COLO829 (cell line): Measurements from ENCODE around the gene INMT.

Experiments used
- DNase-seq: peaks from one replicate; pipeline ENCODE4 v3.0.0; 2012; ENCODE audit warnings: low spot score

Gene INMT

DNA sequence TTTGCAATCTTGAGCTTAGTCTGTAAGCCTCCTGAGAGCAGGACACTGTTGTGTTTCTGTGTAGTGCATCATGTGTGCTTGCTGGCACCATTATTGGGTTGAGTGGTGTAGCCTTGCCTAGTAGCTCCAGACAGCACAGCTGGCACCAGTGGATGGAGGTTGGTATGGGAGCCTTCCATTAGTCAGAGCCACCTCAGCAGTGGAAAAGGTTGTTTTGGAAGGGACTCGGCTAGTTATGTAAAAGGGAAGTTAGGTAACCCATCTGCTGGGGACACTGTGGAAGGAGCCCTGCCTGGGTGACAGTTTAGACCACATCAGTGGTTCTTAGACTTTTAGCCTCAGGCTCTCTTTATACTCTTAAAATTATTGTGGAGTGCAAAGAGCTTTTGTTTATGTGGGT lies 35.6 kb downstream of the INMT start:
- no peak for DNase-seq

DNA sequence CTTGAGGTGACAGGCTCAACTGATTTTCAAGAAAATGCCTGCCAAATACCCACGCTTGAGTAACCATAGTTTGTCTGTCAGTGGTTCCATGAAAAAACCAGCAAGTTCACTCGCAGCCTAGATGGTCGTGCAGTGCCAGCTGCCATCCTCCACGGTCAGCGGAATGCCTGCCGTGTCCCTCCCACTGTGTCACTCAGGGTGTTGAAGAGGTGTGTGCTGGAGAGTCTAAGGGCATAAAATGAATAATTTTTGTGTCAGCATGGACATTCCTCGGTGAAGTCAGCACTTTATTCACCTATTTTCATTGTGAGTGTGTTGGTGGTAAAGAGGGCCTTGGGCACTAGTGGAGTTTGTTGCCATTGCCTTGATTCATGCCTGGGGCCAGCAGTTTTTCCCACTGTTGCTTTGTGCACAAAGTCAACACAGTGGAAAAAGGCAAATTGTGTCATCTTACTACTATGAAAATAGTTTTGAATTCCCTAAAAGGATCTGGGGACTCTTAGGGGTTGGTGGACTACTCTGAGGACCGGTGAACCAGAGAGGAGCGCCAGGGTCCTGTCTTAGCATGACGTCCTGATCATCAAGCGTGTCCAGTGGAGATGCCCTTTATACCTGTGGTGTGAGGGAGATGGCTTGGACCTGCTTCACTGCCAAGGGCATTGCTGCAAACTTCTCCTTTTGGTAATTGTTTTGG lies 36.9 kb downstream of the INMT start:
- DNase-seq: no peak

DNA sequence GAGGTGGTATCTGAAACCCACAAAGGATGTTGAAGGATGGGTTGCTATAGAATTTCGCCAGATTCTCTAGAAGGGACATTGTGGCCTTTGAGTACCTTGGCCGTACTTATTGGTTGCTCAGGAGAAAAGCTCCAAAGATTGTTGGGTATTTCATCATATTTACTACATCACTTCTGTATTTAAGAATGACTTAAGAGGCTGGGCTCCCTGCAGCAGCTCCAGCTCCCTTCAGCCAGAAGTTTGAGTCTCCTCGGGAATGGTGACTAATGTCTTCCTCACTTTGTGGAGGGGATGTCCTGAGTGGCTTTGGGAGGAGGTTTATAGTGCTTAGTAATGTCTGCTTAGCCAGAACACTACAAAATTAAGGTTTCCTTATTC lies 37.4 kb downstream of the INMT start:
- DNase-seq: no peak

DNA sequence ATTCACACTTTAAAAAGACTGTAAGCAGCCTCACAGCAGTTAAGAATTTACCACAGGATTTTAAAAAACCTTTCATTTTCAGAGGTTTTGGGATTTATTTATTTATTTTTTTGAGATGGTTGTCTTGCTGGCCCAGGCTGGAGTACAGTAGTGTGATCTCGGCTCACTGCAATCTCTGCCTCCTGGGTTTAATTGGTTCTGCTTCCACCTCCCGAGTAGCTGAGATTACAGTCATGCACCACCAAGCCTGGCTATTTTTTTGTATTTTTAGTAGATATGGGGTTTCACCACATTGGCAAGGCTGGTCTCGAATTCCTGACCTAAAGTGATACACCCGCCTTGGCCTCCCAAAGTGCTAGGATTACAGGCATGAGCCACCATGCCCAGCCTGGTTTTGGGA lies 38.4 kb downstream of the INMT start:
- DNase-seq: no peak

DNA sequence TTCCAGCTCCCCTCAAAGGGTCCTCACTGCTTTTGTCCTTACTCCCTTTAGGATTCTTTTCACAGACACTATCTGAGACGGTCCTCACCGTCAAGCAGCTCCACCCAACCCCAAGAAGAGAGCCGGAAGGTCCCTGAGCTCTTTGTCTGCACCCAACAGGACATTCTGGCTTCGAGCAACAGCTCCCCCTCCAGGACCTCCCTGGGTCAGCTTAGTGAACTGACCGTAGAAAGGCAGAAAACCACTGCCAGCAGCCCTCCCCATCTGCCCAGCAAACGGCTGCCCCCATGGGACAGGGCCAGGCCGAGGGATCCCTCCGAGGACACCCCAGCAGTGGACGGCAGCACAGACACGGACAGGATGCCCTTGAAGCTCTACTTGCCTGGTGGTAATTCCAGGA lies 39.2 kb downstream of the INMT start:
- no peak for DNase-seq

DNA sequence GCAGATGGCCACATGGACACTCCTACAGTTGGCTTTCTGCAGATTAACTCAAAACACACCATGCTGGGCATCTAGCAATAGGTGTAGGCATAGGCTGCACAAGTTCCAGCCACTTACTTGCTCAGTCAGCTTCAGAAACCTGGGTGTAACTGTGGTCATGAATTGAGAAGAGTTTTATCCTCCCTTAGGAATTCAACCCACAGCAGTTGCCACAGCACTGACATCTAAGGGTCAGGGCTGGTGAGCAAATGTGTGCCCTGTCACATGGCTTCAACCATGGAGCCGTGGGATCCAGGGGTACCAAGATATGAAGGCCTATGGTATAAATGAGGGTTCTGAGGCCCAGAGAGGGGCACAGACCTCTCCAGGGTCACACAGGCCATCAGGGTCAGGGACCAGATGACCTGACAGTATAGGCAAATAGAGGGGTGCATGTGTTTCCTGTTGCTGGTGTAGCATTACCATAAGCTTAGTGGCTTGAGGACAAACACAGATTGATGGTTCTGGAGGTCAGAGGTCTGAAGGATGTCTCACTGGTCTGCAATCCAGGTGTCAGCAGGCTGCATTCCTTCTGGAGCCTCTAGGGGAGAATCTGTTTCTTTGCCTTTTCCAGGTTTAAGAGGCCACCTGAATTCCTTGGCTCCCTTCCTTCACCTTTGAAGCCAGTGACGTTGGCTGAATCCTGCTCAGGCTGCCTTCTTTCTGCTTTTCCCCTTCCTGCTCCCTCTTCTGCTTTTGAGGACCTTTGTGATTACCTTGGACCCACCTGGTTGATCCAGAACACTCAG lies 43.4 kb downstream of the INMT start:
- no peak for DNase-seq

DNA sequence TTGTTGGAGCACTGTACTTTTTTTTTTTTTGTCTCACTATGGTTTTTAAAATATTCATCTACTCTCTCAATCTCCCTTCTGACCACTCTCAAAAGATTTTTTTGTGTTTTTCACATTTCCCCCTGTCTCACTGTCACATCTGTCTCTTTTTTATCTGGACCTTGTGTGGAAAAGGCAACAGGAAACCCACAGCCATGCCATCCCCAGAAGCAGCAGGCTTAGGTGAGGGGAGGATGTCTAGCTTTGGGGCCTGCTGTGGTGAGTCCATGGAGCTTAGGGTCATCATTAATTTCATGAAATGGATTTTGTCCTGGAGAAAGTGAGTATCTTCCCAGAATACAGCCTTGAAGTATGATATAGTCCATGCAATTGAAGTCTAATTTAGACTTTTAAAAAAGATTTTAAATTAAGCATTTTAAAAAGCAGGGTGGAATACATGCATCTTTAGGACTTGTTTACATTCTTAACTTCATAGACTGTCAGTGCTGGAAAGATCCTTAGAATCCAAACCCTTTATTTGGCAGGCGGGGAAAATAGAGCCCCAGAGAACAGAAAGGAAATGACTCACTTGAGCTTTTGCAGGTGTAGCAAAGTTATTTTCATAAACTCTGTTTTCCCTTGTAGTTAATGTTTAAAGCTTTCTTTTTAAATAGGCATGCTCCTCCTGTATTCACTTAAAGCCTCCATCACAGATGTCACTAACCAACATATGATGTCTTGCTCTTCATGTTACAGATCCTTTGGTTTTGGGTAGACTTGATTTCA lies 44.4 kb downstream of the INMT start:
- DNase-seq: no peak

DNA sequence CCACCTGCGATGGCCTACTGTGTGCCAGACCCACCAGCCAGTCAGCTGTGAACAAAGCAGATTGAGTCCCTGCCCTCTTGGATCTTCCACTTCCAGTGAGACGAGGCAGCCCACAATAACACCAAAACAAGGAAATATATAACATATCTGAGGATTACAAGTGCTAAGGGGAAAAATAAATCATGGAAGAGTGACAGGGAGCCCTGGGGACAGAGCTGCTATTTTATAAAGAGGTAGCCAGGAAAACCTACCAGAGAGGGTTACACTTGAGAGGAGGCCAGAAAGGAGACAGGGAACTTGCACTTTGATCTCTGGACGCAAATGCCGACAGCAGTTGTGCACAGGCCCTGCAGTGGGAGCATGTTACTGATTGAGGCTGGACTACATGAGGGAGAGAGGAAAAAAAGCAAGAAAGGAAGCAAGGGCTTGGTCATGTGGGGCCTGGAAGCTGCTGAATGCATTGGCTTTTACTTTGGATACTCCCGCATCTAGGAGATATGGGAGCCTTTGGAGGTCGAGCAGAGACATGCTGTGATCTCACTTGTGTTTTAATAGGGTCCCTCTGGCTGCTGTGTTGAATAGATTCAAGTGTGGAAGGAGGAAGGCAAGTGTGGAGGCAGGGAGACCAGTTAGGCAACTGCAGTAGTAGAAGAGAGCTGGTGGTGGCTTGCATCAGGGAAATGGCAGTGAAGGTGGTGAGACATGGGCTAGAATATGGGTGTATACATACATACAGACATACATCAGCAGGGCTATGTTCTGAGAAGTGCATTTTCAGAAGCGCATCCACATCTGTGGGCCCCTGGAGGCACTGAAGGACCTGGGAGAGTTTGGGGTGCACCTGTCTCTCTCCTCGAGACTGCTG lies 45.5 kb downstream of the INMT start:
- no peak for DNase-seq

DNA sequence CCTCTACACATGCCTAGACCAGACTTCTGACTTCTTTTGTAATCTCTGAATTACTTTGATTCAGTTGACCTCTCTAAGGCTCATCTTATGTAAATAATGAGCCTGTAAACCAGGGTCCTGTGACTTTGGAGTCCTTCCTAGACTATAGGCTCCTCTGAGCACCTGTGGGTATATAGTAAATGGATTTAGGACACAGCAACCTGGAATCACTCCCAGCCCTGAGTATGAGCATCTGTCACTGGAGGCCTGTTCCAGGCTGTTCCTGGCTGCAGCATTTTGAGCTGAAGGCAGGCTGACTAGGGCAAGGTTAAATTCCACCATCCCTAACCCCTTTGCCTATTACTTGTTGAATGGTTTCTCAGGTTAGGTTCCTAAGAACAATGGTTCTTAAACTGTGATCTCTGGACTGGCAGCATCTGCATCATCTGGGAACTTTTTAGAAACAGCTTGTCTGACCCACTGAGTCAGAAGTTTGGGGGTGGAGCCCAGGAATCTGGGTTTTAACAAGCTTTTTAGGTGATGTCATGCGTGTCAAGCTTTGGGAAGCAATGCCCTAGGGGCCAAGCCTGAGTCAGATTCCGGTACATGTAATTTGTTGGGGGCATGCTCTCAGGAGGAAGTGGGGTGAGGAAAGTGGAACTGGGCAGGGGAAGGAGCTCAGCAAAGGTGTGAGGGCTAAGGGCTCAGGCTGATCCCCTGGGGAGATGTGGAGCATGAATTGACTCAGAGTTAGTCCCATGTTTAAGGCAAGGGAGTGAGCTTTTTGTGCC lies 47.5 kb downstream of the INMT start:
- DNase-seq: no peak

DNA sequence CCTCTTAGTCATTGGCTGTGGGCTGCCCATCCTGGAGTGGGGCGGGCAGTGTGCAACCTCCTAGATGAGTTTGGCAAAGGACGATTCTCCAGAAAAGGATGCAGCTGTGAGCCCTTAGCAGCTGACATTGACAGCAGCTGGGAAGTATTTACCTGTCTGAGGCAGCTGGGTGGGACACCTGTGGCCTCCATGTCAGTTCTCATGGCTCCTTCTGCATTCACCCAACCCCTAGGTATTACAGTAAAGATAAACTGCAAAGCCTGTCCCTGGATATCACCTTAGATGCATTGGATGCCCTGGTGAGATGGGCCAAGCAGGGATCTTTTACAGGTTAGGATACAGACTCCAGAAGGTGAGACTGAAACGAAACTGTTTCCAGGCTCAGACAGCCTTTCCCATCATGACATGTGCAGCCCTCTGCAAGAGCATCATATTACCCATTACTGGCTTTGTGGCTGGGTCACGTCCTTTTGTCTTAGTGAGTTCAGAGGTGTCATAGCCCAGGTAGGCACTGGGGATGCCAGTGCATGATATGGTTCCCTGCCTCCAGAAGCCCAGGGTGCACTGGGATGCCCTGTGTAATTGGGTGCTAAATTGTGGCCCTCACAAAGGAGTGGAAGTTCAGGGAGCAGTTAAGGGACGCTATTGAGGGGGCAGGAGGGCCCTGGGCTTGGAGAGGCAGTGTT lies 48.2 kb downstream of the INMT start:
- no peak for DNase-seq

DNA sequence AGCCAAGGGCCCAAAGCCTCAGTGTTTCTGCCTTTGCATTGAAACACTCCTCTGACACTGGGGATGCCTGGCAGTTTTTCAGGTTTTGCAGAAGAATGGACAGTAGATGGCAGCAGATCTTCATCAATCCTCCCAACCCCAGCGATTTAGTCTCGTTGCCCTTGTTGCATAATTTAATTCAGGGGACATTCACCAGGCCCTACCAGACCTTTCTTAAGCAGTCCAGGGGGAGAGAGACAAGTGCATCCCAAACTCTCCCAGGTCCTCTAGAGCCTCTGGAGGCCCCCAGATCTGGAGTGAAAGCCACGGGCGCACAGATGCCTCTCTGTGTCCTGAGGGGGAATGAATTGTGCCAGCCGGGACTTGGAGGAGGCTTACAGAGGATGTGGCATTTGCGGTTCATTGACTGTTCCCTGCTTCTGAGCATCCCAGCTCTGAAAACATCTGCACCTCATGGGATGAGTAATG lies 48.9 kb downstream of the INMT start:
- DNase-seq: peak; percentile 85

DNA sequence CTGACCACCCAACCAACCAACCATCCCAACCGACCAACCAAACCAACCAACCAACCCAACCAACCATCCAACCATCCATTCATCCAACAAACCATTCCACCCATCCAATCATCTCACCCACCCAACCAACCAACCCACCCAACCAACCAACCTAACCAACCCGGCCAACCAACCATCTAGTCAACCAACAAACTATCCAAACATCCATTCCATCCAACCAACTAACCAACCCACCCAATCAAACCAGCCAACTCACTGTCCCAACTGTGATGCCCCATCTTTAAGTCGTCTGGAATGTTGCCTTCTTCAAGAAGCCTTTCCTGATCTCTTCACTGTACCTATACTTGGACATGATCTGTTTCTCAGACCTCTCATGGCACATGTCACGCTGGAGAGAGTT lies 50.9 kb downstream of the INMT start:
- DNase-seq: no peak

DNA sequence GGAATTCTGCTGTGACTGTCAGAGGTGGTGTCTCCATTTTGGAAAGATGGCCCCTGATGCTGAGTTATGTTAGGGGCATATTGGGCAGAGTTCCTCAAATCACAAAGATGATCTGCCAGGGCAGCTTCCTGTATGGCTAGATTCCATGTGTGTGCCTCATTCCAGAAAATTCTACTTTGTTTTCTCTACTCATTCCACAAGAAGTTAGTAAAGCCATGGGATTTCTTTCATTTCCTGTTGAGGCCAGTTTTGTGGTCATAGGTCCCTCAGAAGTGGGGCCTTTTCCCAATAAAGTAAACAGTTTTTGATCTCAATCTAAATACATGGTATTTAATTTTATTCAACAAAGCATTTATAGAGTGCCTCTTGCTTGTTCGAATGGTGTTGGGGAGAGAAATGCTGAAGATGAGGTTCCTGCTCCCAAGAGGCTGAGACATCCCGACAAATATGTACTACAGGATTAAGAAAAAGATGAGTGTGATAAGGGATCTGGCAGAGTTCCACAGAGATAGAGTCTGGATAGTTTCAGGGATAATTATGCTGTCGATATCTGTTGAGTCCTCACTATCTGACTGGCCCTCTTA lies 52.2 kb downstream of the INMT start:
- DNase-seq: peak; percentile 52

DNA sequence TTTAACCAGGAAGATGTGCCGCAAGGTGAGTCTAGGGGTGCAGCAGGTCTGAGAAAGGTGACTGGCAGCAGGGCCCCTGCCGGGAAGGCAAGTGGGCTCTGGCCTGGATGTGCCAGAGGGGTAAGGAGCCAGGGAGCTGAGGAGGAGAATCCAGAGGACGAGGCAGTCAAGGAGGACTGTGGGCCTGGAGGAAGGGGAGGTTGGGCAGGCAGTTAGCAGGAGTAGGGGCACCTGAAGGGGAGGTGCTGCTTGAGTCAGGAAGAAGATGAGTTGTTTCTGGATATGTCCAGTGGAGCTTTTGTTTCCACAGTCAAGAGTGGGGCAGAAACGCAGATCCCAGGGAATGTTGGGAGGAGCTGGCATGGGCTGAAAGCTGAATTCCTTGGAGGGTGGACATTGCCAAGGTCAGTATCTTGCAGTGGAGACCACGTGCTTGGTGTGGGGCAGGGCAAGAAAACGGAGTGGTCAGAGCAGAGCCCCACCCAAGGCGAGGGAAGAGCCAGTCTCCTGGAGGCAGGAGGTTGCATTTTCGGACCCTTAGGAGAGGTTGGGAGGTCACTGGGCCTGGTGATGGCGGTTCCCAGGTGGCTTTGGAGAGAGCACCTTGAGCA lies 53.3 kb downstream of the INMT start:
- DNase-seq: no peak

DNA sequence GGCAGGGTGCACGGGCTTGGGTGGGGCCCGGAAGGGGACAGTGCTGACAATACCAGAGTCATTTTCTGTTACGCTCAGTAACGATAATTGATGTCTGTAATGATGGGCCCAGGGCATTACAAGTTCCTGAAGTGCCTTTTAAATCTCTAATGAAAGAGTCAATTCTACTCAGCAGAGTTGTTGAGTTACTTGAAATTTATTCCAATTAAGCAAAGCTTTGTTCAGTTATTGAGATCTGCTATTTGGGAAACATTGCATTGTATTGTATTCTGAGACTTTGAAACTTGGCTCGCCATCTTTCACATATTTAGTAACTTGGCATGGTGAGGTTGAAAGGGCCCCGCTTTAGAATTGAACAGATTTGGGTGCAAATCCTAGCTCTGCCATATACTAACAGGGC lies 54.0 kb downstream of the INMT start:
- peak; percentile 91 for DNase-seq
